GM19043 (cell line): ENCODE measurements around the gene RBM4B.

ENCODE experiments used
- ATAC-seq: cut with Tn5 transposase; IDR thresholded peaks from one replicate; pipeline ENCODE4 v1.9.1; 2021; ENCODE audit warnings: low read depth; ENCODE audit not compliant: unreplicated experiment

Gene RBM4B

DNA sequence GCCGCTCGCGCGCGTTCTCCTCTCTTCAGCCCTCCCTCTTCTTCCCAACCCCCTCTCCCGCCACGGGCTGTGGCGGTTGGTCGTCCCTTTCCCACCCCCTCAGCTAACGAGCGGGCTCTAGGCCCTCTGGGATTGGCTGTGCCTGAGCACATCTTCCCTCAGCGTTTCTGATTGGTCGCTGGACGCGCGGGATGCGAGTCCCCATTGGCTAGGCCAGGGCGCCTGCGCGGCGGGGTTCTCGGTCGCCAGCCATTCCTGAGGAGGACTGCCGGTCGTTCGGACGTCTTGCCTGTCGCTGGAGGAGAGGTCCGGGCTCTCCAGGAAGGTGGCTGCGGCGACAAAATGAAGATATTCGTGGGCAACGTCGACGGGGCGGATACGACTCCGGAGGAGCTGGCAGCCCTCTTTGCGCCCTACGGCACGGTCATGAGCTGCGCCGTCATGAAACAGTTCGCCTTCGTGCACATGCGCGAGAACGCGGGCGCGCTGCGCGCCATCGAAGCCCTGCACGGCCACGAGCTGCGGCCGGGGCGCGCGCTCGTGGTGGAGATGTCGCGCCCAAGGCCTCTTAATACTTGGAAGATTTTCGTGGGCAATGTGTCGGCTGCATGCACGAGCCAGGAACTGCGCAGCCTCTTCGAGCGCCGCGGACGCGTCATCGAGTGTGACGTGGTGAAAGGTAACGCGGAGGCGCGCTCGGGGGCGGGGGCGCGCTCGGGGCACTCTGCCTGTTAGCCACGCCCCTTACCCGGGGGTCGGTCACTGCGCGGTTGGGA, 61.1 kb downstream of the RBM4B start, which contains the start of gene RBM14:
RBM14 (plus strand) TSS at position 252 of the 776 bp plus-strand sequence; CDS start at position 343, 91 bp downstream.
- peak; percentile 89 for ATAC-seq
